ENCODE results near the gene PLEKHH1.

GRCh38 chr14:67557118-67557517, 24.0 kb downstream of the PLEKHH1 start:
- TF ChIP-seq CTCF (IDR thresholded peaks at IDR 0.05; ENCODE audit: low read depth, low read length) (no peak), POLR2A (IDR thresholded peaks at IDR 0.05; ENCODE audit: extremely low read depth, insufficient read length) (no peak), MAX (IDR thresholded peaks at IDR 0.05; ENCODE audit: low read depth, low read length) (no peak), MYC (IDR thresholded peaks at IDR 0.05; ENCODE audit: low read depth, low read length) (no peak)

All from NB4 (cell line).